Liver (tissue), 3 donors: ENCODE measurements around the gene LRRC36.

Source experiments
- EGR1 ChIP-seq, 2 donors: IDR thresholded peaks; 2 replicates each; pipeline ENCODE4 v1.6.1; 2016 to 2018; ENCODE audit warnings: antibody characterized with exemption in 2 of 2, low read depth in 2 of 2
- FOXA1 ChIP-seq: IDR thresholded peaks from 2 replicates; pipeline ENCODE4 v1.6.1; 2016; ENCODE audit warnings: antibody characterized with exemption
- RAD21 ChIP-seq, 2 donors: IDR thresholded peaks; 2 replicates each; pipeline ENCODE4 v1.6.1; 2016; ENCODE audit warnings: antibody characterized with exemption in 2 of 2, mild to moderate bottlenecking in 2 of 2
- SP1 ChIP-seq: IDR thresholded peaks from 2 replicates; pipeline ENCODE4 v1.6.1; 2018; ENCODE audit warnings: antibody characterized with exemption, mild to moderate bottlenecking
- YY1 ChIP-seq: IDR thresholded peaks from 2 replicates; pipeline ENCODE4 v1.6.1; 2016; ENCODE audit warnings: antibody characterized with exemption, mild to moderate bottlenecking
- TF ChIP-seq, protein P1 (sequence below): fragments of 150-350 bp; IDR thresholded peaks from 2 replicates; pipeline ENCODE4 v1.5.1; 2017; ENCODE audit warnings: improper control_type of control experiment, low read depth, low read length; ENCODE audit not compliant: missing input control
- TF ChIP-seq, protein P2 (sequence below): IDR thresholded peaks from 2 replicates; pipeline ENCODE4 v1.6.1; 2016; ENCODE audit warnings: antibody characterized with exemption
- donor health status: healthy.
- donor health status: healthy.

DNA sequence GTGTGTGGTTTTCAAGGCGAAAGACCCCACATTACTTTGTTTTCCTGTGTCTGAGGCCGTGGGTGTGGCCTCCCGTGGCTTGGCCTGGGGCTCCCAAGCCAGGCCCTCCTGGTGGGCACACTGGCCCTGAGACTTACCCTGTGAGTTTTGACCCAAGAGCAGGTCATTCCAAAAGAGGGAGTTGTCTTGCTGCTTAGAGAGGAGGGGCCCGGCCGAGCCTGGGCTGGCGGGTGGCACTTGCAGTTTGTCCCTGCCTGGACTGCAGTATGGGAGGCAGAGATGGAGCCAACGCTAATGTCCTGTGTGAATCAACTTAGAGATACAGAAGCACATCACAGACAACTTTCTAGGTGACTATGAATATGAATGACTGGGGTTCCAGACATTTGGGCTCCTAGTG lies 24.5 kb upstream of the LRRC36 start:
- no peak for TF ChIP-seq SP1
- TF ChIP-seq RAD21 (IDR thresholded peaks at IDR 0.05) = no peak
- TF ChIP-seq, protein P1, sequence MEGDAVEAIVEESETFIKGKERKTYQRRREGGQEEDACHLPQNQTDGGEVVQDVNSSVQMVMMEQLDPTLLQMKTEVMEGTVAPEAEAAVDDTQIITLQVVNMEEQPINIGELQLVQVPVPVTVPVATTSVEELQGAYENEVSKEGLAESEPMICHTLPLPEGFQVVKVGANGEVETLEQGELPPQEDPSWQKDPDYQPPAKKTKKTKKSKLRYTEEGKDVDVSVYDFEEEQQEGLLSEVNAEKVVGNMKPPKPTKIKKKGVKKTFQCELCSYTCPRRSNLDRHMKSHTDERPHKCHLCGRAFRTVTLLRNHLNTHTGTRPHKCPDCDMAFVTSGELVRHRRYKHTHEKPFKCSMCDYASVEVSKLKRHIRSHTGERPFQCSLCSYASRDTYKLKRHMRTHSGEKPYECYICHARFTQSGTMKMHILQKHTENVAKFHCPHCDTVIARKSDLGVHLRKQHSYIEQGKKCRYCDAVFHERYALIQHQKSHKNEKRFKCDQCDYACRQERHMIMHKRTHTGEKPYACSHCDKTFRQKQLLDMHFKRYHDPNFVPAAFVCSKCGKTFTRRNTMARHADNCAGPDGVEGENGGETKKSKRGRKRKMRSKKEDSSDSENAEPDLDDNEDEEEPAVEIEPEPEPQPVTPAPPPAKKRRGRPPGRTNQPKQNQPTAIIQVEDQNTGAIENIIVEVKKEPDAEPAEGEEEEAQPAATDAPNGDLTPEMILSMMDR = no peak
- TF ChIP-seq EGR1 (IDR thresholded peaks at IDR 0.05; ENCODE audit: low read depth in 2 of 2) = no peak
- no peak for TF ChIP-seq YY1
- TF ChIP-seq FOXA1 = no peak
- TF ChIP-seq, protein P2, sequence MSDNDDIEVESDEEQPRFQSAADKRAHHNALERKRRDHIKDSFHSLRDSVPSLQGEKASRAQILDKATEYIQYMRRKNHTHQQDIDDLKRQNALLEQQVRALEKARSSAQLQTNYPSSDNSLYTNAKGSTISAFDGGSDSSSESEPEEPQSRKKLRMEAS = no peak
